ENCODE results near the gene FKBP3. TPM values are rescaled to one million over a fixed set of nuclear protein-coding genes. Genes with fewer than 3 reads are reported as not detected.
A peak's percentile ranks its signal among the peaks of the same experiment; 100 is the strongest.

Gene FKBP3
- total RNA-seq (2012; rRNA removed) = 8.6 and 31.1 TPM in 2 replicates
- 40.2 and 45.3 TPM in 2 replicates for polyA plus RNA-seq (2012; rRNA removed)
- 3.9 and 7.7 TPM in 2 replicates for polyA plus RNA-seq (2012; cell fraction: cytosol; rRNA removed)
- polyA plus RNA-seq (2012; cell fraction: nucleus; rRNA removed; ENCODE audit: low replicate concordance) = 2.7 and 24.7 TPM in 2 replicates
- percentile 65 among the genes with signal in this experiment for Bru-seq, nascent RNA
- BruChase-seq, experiment 1, labeled RNA remaining after a 6-hour chase = percentile 69 among the genes with signal in this experiment
- BruChase-seq, experiment 2, labeled RNA remaining after a 2-hour chase = percentile 65 among the genes with signal in this experiment
- long read RNA-seq, transcript FKBP3-202 (7 exons, 1,346 nt) = major isoform, 37 of 46 reads
- long read RNA-seq, partial matches to known transcripts = 6 of 46 reads
- long read RNA-seq, other reads (novel, unspliced or antisense) = 3 of 46 reads

DNA sequence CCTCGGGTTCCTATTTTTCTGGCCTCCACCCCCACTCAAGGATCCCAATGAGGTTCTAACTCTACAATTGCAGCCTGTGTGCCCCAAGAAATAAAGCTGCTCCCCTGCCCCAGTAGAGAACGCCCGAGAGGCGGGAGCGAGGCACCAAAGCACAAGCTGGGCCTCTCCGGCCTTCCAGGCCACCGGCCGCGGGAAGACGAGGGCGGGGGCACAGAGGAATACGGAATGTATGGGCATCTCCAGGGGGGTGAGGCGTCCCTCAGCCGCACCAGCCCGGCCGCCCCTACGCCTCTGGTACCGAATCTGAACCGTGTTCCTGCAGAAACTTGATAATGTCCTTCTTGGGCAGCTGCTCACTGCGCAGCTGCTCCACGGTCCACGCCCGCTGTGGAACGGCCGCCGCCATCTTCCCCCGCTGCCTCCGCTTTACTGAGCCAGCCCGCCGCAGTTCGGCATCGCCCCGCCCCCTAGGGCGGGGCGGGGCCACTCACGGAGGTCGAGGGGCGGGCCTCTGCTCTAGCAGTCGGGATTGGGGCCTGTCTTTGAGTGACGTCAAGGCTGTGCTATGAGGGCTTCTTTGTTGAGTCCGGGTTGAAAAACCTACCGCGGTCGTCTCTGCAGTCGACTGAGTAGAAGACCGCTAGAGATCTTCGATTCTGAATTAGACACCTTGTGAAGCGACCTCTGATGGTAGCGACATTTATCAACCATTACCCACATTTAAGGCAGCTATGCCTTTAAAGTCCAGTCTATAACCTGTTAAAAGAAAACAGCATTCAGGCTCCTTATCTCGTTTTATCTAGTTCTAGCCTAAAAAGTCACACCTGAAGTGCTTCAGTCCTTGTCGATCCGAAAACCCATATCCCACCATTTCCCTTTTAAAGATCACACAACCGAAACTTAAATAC lies at the start of gene FKBP3:
Gene FKBP3, minus strand, starts transcription at position 431 of the 908 bp plus-strand sequence. Its CDS starts 25 bp downstream, at position 406.
- H4K91ac ChIP-seq (ENCODE audit: insufficient read depth, low read depth, low read length) = peak within 1 kb of the TSS; percentile 88
- H2BK5ac ChIP-seq (ENCODE audit: low read depth, low read length, poor library complexity, severe bottlenecking) = peak within 1 kb of the TSS; percentile 86
- H3K4me1 ChIP-seq (ENCODE audit: control insufficient read depth, insufficient read depth, low read length) = no peaks in the 10 kb centered on the region
- ATAC-seq (ENCODE audit: low read depth) = peak; percentile 96
- whole genome bisulfite sequencing, 2 experiments (ENCODE audit: extremely low coverage in 2 of 2, insufficient read length in 1 of 2) = 2% methylated on average over 8 of the region's 53 CpGs; no CpG with 5 or more reads in 1 of the 2 experiments
- intact Hi-C loops (cut with micrococcal nuclease) (loop anchor here (1.0 to 2.0 kb wide), 2 partner anchors 119 to 134 kb away; partner anchors contain the start of gene MIS18BP1), dilution Hi-C loops (cut with HindIII; ENCODE audit: low sequenced_read_pairs, unreplicated experiment) (no loop called here), in situ Hi-C loops (cut with MboI; ENCODE audit: low sequenced_read_pairs) (loop anchor here (10.0 kb wide), 1 partner anchor 170 kb away; the partner anchor contains the start of genes KLHL28 and TOGARAM1)
- H4K20me1 ChIP-seq (ENCODE audit: insufficient read depth, low read length) = no peaks in the 10 kb centered on the region
- H3K27me3 ChIP-seq (ENCODE audit: control insufficient read depth, insufficient read depth, low read length) = no peaks in the 10 kb centered on the region
- peak within 1 kb of the TSS; percentile 88 for H3K18ac ChIP-seq (ENCODE audit: low read depth, low read length)
- H3K4ac ChIP-seq (ENCODE audit: low read depth, low read length) = peak within 1 kb of the TSS; percentile 93
- H4K8ac ChIP-seq (ENCODE audit: low read depth in 2 of 2, low read length in 2 of 2) = peak within 1 kb of the TSS; percentile 90 to 97
- H2BK120ac ChIP-seq (ENCODE audit: low read depth, low read length) = peak within 1 kb of the TSS; percentile 84
- H3K14ac ChIP-seq (replicated peaks; ENCODE audit: low read depth, low read length) = peak within 1 kb of the TSS; percentile 93
- peak within 1 kb of the TSS; percentile 91 for H4K5ac ChIP-seq (ENCODE audit: low read depth, low read length)
- H2BK20ac ChIP-seq (ENCODE audit: low read depth, low read length) = peak within 1 kb of the TSS; percentile 65
- peak within 1 kb of the TSS; percentile 26; the same call in 1 of the 3 replicates for H2BK15ac ChIP-seq (ENCODE audit: low read depth, low read length)
- H2AFZ ChIP-seq (replicated peaks; ENCODE audit: low read length, poor library complexity) = peak within 1 kb of the TSS; percentile 96
- peak within 1 kb of the TSS; percentile 89 for H3K27ac ChIP-seq (ENCODE audit: insufficient read depth, low read length)
- peaks cover 8 to 23% of the 10 kb centered on the region in 2 experiments; a peak in 3 of 4 replicates for H3K79me1 ChIP-seq (ENCODE audit: low read depth in 1 of 2, low read length in 2 of 2)
- peak within 1 kb of the TSS; percentile 93 for H3K9ac ChIP-seq (ENCODE audit: low read depth, low read length)
- no peaks in the 10 kb centered on the region for H3K36me3 ChIP-seq (ENCODE audit: control insufficient read depth, insufficient read depth, low read length)
- H3K56ac ChIP-seq (ENCODE audit: extremely low read depth, insufficient read depth, low read length) = peak within 1 kb of the TSS; percentile 86
- H2AK5ac ChIP-seq (ENCODE audit: low read depth, low read length) = peak within 1 kb of the TSS; percentile 42; the same call in 1 of the 2 replicates
- peak within 1 kb of the TSS; percentile 91 for H3K23ac ChIP-seq (ENCODE audit: low read depth, low read length)
- peak within 1 kb of the TSS; percentile 80 for H3K4me2 ChIP-seq (ENCODE audit: low read depth, low read length)
- H3K9me1 ChIP-seq (ENCODE audit: insufficient read depth, low read length) = no peaks in the 10 kb centered on the region
- peak within 1 kb of the TSS; percentile 75 for H2AK9ac ChIP-seq (replicated peaks; ENCODE audit: low read depth, low read length, poor library complexity)
- CTCF ChIA-PET = no interaction called here
- H3K4me3 ChIP-seq (ENCODE audit: insufficient read depth, low read depth, low read length) = peak within 1 kb of the TSS; percentile 91
- POLR2A ChIA-PET (ENCODE audit: unreplicated experiment) = interaction anchor here (0.6 kb wide), 1 partner anchor 174 kb away, joined by 3 read pairs; no protein-coding TSS in a partner anchor
- peak; percentile 99 for DNase-seq
- no TSS peak for BruUV-seq (replicated peaks)
- no peaks in the 10 kb centered on the region for H3K9me3 ChIP-seq (ENCODE audit: control insufficient read depth, insufficient read depth, low read length)
- TF ChIP-seq, protein P1, sequence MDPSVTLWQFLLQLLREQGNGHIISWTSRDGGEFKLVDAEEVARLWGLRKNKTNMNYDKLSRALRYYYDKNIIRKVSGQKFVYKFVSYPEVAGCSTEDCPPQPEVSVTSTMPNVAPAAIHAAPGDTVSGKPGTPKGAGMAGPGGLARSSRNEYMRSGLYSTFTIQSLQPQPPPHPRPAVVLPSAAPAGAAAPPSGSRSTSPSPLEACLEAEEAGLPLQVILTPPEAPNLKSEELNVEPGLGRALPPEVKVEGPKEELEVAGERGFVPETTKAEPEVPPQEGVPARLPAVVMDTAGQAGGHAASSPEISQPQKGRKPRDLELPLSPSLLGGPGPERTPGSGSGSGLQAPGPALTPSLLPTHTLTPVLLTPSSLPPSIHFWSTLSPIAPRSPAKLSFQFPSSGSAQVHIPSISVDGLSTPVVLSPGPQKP (IDR thresholded peaks at IDR 0.05; ENCODE audit: borderline replicate concordance, low read depth, low read length) = no peak
- TF ChIP-seq, protein P2, sequence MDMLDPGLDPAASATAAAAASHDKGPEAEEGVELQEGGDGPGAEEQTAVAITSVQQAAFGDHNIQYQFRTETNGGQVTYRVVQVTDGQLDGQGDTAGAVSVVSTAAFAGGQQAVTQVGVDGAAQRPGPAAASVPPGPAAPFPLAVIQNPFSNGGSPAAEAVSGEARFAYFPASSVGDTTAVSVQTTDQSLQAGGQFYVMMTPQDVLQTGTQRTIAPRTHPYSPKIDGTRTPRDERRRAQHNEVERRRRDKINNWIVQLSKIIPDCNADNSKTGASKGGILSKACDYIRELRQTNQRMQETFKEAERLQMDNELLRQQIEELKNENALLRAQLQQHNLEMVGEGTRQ (IDR thresholded peaks at IDR 0.05; ENCODE audit: low read depth, low read length) = no peak
- TF ChIP-seq SMC3 (IDR thresholded peaks at IDR 0.05; ENCODE audit: low read depth, low read length) (no peak), FOS (IDR thresholded peaks at IDR 0.05; ENCODE audit: low read depth, low read length) (no peak), POLR2A (IDR thresholded peaks at IDR 0.05; ENCODE audit: low read depth, low read length) (peak; percentile 72), MAFK (IDR thresholded peaks at IDR 0.05; ENCODE audit: low read depth, low read length) (no peak), BHLHE40 (IDR thresholded peaks at IDR 0.05; ENCODE audit: low read depth, low read length) (peak; percentile 96), NFE2L2 (IDR thresholded peaks at IDR 0.05; ENCODE audit: low read depth, low read length) (no peak), RCOR1 (IDR thresholded peaks at IDR 0.05; ENCODE audit: insufficient replicate concordance, low read length) (no peak), CEBPB (IDR thresholded peaks at IDR 0.05; ENCODE audit: low read depth, low read length) (no peak)
- TF ChIP-seq, protein P3, sequence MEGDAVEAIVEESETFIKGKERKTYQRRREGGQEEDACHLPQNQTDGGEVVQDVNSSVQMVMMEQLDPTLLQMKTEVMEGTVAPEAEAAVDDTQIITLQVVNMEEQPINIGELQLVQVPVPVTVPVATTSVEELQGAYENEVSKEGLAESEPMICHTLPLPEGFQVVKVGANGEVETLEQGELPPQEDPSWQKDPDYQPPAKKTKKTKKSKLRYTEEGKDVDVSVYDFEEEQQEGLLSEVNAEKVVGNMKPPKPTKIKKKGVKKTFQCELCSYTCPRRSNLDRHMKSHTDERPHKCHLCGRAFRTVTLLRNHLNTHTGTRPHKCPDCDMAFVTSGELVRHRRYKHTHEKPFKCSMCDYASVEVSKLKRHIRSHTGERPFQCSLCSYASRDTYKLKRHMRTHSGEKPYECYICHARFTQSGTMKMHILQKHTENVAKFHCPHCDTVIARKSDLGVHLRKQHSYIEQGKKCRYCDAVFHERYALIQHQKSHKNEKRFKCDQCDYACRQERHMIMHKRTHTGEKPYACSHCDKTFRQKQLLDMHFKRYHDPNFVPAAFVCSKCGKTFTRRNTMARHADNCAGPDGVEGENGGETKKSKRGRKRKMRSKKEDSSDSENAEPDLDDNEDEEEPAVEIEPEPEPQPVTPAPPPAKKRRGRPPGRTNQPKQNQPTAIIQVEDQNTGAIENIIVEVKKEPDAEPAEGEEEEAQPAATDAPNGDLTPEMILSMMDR (conservative IDR thresholded peaks at IDR 0.05; ENCODE audit: low read depth, low read length) = 0 out of 2 replicates have a peak, but pooled peaks have one; percentile 16
